Sciatic nerve (tissue), 2 donors: ENCODE measurements around the gene MOB3B. TPM values are rescaled to one million over a fixed set of nuclear protein-coding genes. Genes with fewer than 3 reads are reported as not detected.
"Not testable (repeated sequence)": the region's sequence is repeated elsewhere in the genome, so short reads cannot be mapped to it uniquely, and the experiment has no call there.

ENCODE experiments used
- ATAC-seq: fragments of 200-7000 bp; cut with Tn5 transposase; one replicate; pipeline ENCODE4 v1.9.1; 2020; ENCODE audit warnings: mild to moderate bottlenecking, moderate library complexity
- DNase-seq: peaks from one replicate; pipeline ENCODE4 v3.0.0-alpha.2; 2020; ENCODE audit warnings: low spot score
- intact Hi-C: fragments of 100-400 bp; cut with DNase I; formaldehyde crosslinking; loops from one replicate; pipeline ENCODE4 v1.14.2; 2022
- total RNA-seq: library from RNA; stranded (reverse); fragmentation: NEBNext Ultra II Directional; extraction: Animal tissue kit (Norgen Biotek cat#: 25700); gene quantifications from one replicate; pipeline ENCODE4 v1.2.1, GENCODE V29; 2021
- donor health status: DM: no; HTN: no; CAD: no.
- donor health status: DM: no; HTN: no; CAD: no.

The MOB3B gene
- total RNA-seq, 1 donor from 2014 or later, result 14.9 TPM

DNA sequence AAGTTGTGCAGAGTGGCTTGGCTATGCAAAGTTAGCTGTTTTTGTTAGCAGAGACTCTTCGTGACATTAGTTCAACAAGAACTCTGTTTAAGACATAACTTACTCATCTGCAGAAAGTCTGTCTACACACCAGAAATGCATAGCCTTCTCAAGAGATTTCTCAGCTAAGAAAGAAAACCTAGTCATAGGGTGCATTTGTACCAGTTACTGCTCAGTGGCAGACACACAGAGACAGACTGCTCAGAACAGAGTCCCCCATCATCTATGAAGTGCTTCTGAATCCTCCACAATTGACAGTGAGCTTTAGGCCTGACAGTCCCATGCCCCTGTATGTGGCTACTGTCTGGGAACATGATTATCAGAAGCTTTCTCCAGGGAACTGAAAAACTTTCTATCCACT, 61.6 kb downstream of the MOB3B start:
- intact Hi-C loops, result no loop called here
- no peak for ATAC-seq
- no peak for DNase-seq

DNA sequence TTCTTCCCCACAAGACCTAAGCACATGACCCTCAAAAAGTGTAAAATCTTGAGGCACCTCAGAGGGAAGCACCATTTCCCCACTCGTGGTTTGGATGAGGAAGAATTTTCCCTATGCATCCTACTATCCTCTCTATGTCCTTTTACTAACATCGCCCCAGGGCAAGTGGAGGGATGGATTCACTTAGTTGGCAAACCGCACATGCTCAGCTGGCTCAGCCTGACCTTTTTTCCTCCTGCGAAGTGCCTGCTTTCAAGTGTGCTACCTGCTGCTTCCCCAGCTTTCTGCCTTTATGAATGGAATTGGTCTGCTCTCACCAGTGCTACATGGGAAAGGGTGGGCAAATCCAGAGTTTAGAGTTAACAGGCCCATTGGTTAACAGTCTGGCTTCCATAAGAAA, 62.1 kb downstream of the MOB3B start:
- intact Hi-C loops, result no loop called here
- DNase-seq (no peak), ATAC-seq (no peak)

DNA sequence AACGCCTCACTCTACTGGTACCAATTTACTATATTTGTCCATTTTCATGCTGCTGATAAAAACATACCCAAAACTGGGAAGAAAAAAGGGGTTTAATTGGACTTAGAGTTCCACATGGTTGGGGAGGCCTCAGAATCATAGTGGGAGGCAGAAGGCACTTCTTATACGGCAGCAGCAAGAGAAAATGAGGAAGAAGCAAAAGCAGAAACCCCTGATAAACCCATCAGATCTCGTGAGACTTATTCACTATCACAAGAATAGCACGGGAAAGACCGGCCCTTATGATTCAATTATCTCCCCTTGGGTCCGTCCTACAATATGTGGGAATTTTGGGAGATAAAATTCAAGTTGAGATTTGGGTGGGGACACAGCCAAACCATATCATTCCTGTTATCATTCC, 63.1 kb downstream of the MOB3B start:
- DNase-seq, intact Hi-C loops, ATAC-seq: not testable (repeated sequence)

DNA sequence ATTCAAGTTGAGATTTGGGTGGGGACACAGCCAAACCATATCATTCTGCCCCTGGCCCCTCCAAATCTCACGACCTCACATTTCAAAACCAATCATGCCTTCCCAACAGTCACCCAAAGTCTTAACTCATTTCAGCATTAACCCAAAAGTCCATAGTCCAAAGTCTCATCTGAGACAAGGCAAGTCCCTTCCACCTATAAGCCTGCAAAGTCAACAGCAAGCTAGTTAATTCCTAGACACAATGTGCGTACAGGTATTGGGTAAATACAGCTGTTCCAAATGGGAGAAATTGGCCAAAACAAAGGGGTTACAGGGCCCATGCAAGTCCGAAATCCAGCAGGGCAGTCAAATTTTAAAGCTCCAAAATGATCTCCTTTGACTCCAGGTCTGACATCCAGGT, 64.7 kb downstream of the MOB3B start:
- DNase-seq, ATAC-seq, intact Hi-C loops: not testable (repeated sequence)

DNA sequence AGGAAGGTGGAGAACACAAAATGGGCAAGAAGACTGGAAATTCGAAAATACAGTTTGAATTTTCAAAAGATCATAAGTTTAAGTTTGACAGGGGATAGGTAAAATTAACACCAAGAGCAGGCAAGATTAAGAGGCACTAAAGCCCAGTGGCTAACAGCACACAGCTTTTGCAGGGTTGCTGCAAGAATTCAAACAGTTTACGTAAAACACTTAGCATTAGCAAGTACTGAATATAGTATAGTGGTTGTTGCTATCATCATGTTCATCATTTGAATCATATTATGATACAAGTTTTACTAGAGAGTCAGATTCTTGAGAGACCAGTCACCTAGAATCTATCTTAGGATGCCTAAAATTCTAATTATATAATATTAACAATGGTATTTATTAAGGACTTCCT, 66.8 kb downstream of the MOB3B start:
- ATAC-seq, result no peak
- intact Hi-C loops, result no loop called here
- DNase-seq, result no peak

DNA sequence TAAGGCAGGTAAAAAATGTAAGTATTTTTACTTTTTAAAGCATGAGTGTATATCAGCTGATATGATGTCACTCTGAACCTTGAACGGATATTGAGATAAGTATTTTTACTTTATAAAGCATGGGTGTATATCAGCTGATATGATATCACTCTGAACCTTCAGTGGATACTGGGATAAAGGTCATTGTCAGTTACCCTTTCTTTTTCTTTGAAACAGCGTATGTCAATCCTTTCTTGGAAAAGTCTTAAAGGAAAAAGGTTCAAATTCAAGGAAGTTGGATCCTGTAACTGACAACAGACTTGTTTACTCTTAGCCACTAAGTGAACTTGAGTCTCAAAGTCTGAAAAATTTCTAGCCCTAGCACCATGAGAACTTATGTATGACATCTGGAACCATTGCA, 67.2 kb downstream of the MOB3B start:
- intact Hi-C loops, result no loop called here
- ATAC-seq, result no peak

DNA sequence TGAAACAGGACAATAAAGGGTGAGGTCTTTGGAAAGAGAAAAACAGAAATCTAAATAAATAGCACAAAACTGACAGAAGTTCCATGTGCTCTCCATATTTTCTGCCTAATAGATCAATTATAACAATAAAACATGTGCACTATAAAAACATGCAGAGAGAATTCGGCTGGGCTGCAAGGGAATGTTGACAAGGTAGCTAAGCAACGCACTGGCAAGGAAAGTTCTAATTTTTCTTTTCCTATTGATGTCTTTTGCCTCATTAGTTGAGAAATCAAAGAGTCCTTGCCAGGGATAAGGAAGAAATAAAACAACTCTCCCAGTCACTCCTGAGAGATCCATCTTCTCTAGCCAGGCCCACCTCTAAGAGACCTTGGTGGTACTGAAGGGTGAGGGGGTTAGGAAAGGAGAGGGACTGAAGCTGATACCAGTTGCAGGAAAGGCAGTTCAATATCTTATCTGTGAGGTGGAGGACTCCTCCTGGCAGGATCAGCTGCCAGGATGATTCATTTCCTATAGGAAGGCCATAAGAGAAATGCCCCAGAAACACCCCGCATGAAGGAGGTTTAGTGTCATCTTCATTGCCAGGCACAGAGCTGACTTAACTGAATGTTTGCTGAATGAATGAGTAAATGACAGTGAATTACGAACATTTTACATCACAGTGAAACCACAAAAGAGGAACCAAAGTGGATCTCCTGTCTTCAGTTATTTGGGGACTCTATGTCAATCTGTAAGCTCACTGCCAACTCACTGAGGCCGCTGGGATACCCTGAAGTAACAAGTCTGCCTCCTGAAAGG, 69.2 kb downstream of the MOB3B start:
- ATAC-seq (peak; percentile 81), DNase-seq (no peak)
- intact Hi-C loops, result no loop called here

More for the DNA sequence above, 67.2 kb downstream of the MOB3B start:
- DNase-seq, result no peak

DNA sequence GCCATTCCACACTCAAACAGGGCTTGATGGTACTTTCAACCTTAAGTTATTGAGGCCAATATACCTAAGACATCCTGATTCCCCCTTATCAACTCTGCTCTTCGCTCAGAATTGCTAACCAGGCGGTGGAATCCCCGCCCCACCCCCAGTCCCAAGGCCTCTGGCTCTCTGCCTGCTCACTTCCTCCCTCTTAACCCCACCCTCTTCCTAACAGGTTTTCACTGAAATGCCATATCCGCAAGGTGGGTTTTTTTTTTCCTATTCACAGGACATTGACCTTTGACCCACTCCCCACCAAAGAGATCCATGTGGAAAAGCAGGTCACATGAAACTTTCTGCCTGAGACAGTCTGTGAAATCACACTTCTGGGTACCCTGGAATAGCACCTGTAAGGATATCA, 72.2 kb downstream of the MOB3B start:
- no peak for ATAC-seq

DNA sequence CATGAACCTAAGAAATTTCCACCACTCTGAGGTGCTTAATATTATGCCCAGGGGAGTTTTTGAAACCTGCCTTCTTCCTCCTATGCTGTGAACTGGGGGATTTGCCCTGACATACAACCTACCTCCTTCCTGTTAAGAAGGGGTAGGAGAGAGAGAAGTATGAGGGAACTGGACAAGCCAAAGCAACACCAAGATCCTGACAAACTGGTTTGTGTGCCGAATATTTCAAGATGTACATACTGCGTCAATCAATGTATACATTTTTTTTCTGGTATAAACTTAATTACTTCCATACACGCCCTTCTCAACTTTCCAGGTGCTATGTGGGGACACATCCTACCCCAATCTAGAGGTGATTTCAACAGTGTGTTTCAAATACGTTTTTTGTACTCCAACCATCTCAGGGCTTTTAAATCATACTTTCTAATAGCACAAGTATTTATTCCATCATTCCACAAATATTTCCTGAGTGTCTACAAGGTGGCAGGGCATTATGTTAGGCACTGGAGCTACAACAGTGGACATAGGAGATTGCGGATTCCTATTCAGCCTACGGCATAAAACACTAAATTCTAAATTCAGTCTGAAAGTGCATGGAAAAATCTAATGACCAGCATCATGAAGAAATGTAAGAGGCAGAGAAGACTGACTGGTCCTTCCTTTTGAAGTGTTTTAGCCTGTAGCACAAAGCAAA, 75.6 kb downstream of the MOB3B start:
- intact Hi-C loops, result no loop called here
- ATAC-seq (no peak), DNase-seq (no peak)

More for the DNA sequence above, 72.2 kb downstream of the MOB3B start:
- intact Hi-C loops, result no loop called here
- DNase-seq, result no peak

DNA sequence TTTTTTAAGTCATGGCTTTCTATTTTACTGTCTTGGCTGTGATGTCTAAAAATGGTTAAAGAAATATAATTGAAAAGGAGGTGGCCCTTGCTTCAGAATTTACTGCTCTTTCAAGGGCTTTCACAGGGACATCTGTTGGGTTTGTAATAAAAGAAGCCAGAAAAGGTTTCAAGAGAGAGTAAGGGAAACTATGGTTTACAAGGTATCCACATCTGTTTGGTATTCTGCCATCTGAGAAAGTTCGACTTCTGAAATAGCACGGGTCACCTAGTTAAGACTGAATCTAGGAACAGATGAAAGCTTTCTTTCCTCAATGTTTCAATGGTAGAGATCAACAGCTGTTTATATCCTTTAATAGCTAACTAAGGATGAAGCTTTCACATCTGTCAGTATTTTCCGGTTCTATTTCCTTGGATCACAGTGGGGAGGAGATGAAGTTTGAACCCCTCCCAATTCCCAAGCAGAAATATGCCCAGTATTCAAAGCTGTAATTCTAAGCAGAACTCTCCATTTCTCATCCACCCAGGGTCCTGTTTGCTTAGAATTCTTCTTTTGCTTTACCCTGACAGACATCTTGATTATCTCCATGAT, 78.3 kb downstream of the MOB3B start:
- DNase-seq, result no peak
- intact Hi-C loops, result no loop called here
- no peak for ATAC-seq

DNA sequence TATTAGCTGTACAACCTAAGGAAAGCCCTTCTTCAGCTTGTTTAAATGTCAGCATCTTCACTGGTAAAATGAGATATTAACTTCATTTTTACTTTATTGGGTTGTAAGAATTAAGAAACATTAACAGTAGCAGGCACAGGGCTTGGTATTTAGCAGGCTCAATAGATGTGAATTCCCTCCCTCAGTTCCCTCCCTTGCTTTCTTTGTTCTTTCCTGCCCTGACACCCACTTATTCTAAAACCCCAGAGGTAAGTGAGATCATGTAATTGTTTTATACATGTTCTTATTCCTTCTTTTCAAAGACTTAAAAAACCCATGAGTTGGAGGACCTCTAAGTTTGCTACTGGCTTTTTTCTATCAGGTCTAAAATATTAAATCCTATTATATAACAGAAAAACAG, 78.9 kb downstream of the MOB3B start:
- intact Hi-C loops, result no loop called here
- DNase-seq (no peak), ATAC-seq (no peak)

DNA sequence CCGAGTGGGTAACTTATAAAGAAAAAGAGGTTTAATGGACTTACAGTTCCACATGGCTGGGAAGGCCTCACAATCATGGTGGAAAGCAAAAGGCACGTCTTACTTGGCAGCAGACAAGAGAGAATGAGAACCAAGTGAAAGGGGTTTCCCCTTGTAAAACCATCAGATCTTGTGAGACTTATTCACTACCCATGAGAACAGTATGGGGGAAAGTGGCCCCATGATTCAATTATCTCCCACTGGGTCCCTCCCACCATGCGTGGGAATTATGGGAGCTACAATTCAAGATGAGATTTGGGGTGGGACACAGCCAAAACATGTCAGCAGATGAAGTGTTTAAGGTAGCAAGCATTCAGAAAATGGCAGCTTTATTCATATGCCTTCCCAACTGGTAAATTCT, 81.3 kb downstream of the MOB3B start:
- ATAC-seq, DNase-seq, intact Hi-C loops: not testable (repeated sequence)

DNA sequence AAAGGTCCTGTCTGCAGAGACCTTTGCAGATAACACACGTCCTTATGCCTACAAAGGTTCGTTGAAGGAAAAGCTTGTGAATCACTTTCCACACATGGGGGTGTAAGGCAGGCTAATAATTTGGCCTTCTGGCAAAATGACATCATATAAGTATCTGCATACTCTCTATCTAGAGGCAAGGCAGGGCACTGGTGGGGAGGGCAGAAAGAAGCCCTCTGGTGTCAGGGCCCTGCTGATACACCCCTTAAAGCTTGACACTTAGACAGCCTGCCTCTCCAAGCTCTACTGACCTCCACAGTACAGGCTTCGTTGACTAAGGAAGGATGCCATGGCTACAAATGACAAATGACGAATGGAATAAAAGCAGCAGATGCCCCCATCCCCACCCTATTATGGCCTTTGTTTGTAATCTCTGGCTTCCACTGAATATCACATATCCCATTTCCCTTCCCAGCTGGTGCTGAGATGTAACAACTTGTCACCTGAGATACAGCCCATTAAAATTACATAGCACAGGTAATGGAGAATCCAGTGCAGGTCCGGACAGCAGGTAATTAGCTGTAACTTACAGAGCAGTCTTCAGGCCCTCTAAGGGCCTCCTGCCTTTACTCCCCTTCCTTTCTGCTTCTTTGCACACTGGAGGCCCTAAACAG, 82.5 kb downstream of the MOB3B start:
- DNase-seq (no peak), ATAC-seq (no peak)
- intact Hi-C loops, result no loop called here

DNA sequence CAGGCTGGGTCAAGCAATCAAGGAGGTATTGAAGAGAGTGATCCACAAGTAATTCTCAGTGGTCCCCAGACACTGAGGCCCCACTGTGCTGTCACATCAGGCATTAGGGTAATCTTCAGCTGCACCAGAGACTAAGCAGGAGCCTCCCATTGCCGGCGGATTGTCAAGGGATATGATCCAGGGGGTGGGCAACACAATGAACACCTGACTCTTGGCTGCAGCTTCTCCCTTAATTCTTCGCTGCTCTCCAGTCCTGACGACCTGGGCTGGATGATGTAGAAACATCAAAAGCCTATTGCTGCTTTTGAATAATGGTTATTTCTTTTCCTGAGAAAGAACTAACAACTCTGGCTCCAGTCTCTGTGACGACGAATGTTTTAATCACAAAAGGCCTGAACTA, 83.9 kb downstream of the MOB3B start:
- ATAC-seq (no peak), DNase-seq (no peak)
- intact Hi-C loops, result no loop called here

DNA sequence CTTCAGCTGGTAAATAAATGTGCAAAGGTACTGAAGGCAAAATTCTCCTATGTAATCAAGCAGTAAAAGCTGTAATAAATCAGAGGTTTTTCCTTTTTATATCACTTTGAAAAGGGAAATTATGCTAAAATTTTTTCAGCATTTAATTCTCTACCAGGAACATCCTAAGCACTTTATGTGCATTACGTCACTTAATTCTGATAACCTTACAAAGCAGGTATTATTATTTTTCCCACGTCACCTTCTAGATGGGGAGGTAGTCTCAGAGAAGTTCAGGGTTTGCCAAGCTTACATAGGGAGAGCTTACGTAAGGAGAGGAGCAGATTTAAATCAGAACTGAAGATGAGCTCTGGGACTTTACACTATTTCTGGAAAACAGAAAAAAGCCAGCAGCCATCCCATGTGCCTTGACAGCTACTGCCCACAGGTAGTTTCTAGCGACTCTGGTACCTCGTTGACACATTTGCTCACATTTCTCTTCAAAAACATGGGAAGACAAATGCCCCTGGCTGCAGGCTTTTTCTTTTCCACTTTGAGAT, 84.5 kb downstream of the MOB3B start:
- ATAC-seq (no peak), DNase-seq (no peak)
- intact Hi-C loops, result no loop called here

DNA sequence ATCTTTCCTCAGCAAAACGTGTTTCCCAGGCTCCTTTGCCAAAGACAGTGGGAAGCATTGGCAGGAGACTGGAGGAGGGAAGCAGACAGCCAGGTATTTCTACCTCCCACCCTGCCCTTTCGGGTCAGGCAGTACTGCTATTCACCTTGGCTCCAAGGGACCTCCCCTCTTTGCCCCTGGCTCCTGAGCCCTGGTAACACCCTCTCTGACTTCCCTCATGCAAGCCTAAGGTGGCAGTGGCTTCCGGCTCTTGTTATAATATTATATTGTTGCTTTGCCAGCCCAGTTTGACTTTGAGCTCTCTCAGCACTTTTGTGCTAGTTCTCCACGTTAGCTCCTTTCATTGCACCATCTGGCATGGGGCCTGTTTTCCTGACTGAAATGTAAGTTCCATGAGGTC, 87.2 kb downstream of the MOB3B start:
- intact Hi-C loops, result no loop called here
- DNase-seq (no peak), ATAC-seq (peak; percentile 12)

DNA sequence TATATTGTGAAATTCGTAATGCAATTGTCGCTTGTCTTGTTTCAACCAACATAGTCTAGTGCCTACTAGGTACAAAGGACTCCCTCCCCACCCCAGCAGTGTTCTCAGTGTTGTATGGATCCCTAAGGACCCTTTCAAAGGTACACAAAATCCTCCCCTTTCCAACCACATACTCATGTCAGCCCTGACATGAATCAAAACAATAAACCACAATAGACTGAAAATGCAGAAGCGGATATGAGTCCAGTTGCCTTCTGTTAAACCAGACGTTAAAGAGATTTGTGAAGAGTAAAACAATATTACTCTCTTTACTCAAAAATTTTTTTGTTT, 87.9 kb downstream of the MOB3B start:
- ATAC-seq, result no peak
- intact Hi-C loops, result no loop called here

DNA sequence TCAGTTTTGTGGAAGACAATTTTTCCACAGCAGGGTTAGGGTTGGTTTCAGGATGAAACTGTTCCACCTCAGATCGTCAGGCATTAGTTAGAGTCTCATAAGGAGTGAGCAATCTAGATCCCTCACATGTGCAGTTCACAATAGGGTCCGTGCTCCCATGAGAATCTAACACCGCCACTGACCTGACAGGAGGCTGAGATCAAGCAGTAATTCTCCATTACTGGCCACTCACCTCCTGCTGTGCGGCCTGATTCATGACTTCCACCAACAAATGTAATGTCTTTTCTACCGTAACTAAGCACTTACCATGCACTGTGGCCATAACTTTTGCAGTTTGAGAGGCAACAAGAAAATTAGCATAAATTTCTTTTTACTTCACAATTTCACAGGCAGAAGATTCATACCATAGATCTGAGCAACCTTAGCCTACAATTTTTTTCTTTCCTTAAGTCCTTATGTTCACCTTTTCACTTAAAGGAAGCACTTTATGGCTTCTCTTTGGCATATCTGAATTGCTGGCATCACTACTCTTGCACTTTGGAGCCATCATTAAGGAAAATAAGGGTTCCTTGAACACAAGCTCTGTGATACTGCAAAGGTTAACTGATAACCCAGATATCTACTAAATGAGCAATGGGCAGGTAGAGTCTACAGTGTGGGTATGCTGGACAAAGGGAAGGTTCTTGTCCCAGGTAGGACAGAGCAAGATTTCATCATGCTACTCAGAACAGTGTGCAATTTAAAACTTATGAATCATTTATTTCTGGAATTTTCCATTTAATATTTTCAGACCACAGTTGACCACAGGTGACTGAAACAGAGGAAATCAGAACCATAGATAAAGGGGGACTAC, 88.5 kb downstream of the MOB3B start:
- intact Hi-C loops, result no loop called here
- no peak for ATAC-seq

More for the DNA sequence above, 87.9 kb downstream of the MOB3B start:
- no peak for DNase-seq

DNA sequence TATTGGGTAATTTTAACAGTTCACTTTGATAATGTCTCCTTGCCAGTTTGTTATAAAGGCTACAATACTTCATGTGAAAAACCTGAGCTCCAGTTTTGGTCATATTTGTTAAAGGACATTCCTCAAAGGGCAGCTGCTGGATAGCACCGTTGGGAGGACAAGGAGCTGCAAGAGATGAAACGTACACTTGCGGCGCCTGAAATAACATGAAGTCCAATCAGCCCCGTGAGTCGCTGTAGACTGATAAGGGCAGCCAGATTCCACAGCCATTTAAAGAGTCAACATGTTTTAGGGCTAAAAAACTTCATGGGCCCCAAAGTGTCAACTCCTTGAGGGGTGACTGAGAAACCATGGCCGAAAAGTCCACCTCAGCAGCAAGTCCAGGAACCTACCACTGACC, 91.1 kb downstream of the MOB3B start:
- no peak for DNase-seq
- ATAC-seq, result no peak
- intact Hi-C loops, result no loop called here

More for the DNA sequence above, 88.5 kb downstream of the MOB3B start:
- no peak for DNase-seq
